Measurements from ENCODE around the gene KRT17. TPM values are rescaled to one million over a fixed set of nuclear protein-coding genes. Genes with fewer than 3 reads are reported as not detected.
"Not testable (repeated sequence)": the region's sequence is repeated elsewhere in the genome, so short reads cannot be mapped to it uniquely, and the experiment has no call there.

Gene KRT17
- total RNA-seq, 1 donor from 2014 or later = 238 TPM

DNA sequence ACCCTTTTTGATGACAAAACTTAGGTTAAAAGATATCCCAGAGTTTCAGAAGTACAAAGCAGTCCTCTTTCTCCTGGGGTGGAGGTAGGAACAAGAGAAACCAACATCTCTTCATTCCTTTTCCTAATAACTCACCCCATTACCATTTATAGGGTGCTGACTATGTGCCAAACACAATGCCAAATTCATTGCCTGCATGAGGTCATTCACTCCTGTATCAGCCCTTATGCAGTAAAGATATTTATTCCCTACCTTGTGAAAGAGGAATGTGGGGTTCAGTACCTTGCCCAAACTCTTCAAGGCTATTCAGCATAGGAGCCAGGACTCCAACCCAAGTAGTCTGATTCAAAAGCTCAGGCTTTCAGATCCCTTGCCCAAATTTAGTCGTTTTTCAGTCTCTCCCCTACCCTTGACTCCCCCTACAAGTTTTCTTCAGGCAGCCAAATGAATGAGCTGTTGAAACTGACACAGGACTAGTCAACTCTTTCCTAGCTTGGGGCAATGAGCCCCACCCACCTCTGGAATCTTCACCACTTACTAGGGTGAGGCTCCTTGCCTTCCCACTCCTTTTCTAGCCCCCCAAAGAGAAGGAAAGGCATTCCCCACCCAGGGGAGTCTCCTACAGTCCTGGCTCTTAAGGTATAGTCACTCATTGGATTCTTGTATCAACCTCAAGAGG is 43.5 kb downstream of the KRT17 start:
- no peaks in the 10 kb centered on the region for H3K36me3 Mint-ChIP-seq
- no peak overlapping the region for H3K4me3 Mint-ChIP-seq
- H3K4me1 Mint-ChIP-seq = peaks cover 4% of the 10 kb centered on the region
- TF ChIP-seq CTCF (IDR thresholded peaks at IDR 0.05; ENCODE audit: unreplicated experiment) = no peak
- H3K9me3 Mint-ChIP-seq = no peaks in the 10 kb centered on the region
- no peak for DNase-seq (ENCODE audit: low spot score in 2 of 2, unreplicated experiment in 2 of 2)
- H3K27ac Mint-ChIP-seq = no peak overlapping the region
- H3K27me3 Mint-ChIP-seq (ENCODE audit: low read depth) = no peaks in the 10 kb centered on the region

DNA sequence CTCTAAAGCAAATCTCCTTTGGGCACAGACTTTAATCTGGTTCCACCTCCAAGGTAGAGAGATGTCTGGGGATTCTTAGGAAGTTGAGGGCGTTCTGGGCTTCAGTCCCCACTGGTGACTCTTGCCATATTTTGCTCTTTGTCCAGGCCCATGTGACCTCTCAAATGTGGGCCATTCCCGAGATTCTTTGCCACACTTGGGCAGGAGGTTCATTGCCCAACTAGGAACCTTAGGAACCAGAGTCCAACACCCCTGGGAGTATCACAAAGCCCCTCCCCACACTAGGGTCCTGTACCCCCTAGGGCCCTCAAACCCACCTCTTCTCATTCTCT is 44.2 kb downstream of the KRT17 start:
- Mint-ChIP-seq H3K4me1 (peaks cover 4% of the 10 kb centered on the region), H3K4me3 (no peak overlapping the region), H3K36me3 (no peaks in the 10 kb centered on the region), H3K9me3 (no peaks in the 10 kb centered on the region), H3K27ac (no peak overlapping the region), H3K27me3 (ENCODE audit: low read depth) (no peaks in the 10 kb centered on the region)
- DNase-seq (ENCODE audit: low spot score in 2 of 2, unreplicated experiment in 2 of 2) = no peak
- TF ChIP-seq CTCF (IDR thresholded peaks at IDR 0.05; ENCODE audit: unreplicated experiment) = no peak

- Mint-ChIP-seq H3K36me3 (no peaks in the 10 kb centered on the region), H3K4me1 (peaks cover 4% of the 10 kb centered on the region), H3K9me3 (no peaks in the 10 kb centered on the region), H3K27ac (peak overlapping the region; percentile 21), H3K4me3 (no peak overlapping the region), H3K27me3 (ENCODE audit: low read depth) (no peaks in the 10 kb centered on the region)
- peak; percentile 73 for TF ChIP-seq CTCF (IDR thresholded peaks at IDR 0.05; ENCODE audit: unreplicated experiment)
- DNase-seq (ENCODE audit: low spot score in 2 of 2, unreplicated experiment in 2 of 2) = peak; percentile 44 to 89
Measured at GRCh38 chr17:41579484-41580243, 44.7 kb downstream of the KRT17 start.

DNA sequence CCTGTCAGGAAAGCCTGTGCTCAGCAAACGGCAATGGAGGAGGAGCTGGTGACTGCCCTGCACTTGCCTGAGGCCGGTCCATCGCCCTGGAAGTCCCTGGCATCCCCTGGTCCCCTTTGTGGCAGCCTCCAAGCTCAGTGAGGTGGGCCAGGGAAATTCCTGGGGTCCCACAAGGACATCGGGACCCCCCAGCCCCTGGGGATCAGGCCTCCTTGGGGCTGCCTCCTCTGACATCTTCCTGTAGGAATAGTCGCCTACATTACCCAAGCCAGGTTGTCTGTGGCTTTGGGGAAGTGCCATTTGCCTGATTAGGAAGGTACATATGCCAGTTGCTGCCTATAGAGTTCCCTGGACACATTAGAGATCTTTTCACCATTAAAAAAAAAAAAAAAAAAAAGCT is 45.4 kb downstream of the KRT17 start:
- Mint-ChIP-seq H3K4me3 (no peak overlapping the region), H3K27ac (peak overlapping the region; percentile 12), H3K27me3 (ENCODE audit: low read depth) (no peaks in the 10 kb centered on the region), H3K36me3 (no peaks in the 10 kb centered on the region), H3K4me1 (peaks cover 4% of the 10 kb centered on the region), H3K9me3 (no peaks in the 10 kb centered on the region)
- no peak for TF ChIP-seq CTCF (IDR thresholded peaks at IDR 0.05; ENCODE audit: unreplicated experiment)
- DNase-seq (ENCODE audit: low spot score in 2 of 2, unreplicated experiment in 2 of 2) = no peak

GRCh38 chr17:41578538-41578937 is 45.8 kb downstream of the KRT17 start:
- no peak overlapping the region for H3K4me3 Mint-ChIP-seq
- no peak for TF ChIP-seq CTCF (IDR thresholded peaks at IDR 0.05; ENCODE audit: unreplicated experiment)
- no peaks in the 10 kb centered on the region for H3K9me3 Mint-ChIP-seq
- no peak overlapping the region for H3K27ac Mint-ChIP-seq
- H3K36me3 Mint-ChIP-seq = no peaks in the 10 kb centered on the region
- DNase-seq (ENCODE audit: low spot score in 2 of 2, unreplicated experiment in 2 of 2) = no peak
- H3K27me3 Mint-ChIP-seq (ENCODE audit: low read depth) = no peaks in the 10 kb centered on the region
- peaks cover 4% of the 10 kb centered on the region for H3K4me1 Mint-ChIP-seq

- H3K4me1 Mint-ChIP-seq; H3K36me3 Mint-ChIP-seq; H3K9me3 Mint-ChIP-seq; DNase-seq (ENCODE audit: low spot score in 2 of 2, unreplicated experiment in 2 of 2); H3K27me3 Mint-ChIP-seq (ENCODE audit: low read depth); H3K27ac Mint-ChIP-seq; H3K4me3 Mint-ChIP-seq: not testable (repeated sequence)
Measured at GRCh38 chr17:41576740-41577139, 47.6 kb downstream of the KRT17 start.

Measured in mesothelial cell of epicardium (in vitro differentiated cells).